Neural progenitor cell (in vitro differentiated cells): Measurements from ENCODE around the gene VPS37B.

Experiments
- EZH2 ChIP-seq: fragments of 200-600 bp; sonication (generic); IDR thresholded peaks from 2 replicates; pipeline ENCODE4 v1.6.1; 2017; ENCODE audit warnings: antibody characterized with exemption, mild to moderate bottlenecking, moderate library complexity
- EZH2phosphoT487 ChIP-seq: fragments of 200-600 bp; sonication (generic); IDR thresholded peaks from 2 replicates; pipeline ENCODE4 v1.6.1; 2017; ENCODE audit warnings: antibody characterized with exemption
- TF ChIP-seq, protein P1 (sequence below): fragments of 200-600 bp; sonication (generic); IDR thresholded peaks from 2 replicates; pipeline ENCODE4 v1.5.1; 2017; ENCODE audit warnings: antibody characterized with exemption, mild to moderate bottlenecking

DNA sequence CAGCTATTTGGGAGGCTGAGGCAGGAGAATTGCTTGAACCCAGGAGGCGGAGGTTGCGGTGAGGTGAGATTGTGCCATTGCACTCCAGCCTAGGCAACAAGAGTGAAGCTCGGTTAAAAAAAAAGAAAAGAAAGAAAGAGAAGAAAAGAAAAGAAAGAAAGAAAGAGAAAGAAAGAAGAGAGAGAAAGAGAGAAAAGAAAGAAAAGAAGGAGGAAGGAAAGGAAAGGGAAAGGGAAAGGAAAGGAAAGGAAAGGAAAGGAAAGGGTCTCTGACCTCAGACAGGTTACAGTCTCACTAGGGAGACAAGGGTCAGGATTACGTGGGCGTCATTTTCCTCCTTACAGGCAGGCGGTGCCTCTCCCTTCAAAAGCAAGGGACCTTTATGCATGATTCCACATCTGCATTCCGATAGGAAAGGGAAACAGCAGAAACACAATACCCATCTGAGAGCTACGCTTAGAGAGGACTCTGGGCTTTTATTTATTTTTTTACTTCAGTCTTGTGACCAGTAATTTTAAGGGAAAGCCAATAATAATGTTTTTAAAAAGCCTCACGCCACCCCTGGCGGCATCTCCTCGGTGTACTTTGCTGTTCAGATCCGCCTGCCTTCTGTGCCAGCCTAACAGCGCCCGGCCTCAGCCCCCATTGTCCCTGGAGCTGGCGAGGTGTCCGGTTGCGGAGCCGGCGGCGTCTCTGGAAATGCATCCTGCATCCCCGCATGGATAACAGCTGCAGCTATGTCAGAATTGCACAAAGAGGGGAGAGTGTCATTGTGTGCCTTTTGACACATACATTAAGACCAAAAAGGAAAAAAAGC lies 61.6 kb downstream of the VPS37B start:
- TF ChIP-seq EZH2 (no peak), EZH2phosphoT487 (no peak)
- TF ChIP-seq, protein P1, sequence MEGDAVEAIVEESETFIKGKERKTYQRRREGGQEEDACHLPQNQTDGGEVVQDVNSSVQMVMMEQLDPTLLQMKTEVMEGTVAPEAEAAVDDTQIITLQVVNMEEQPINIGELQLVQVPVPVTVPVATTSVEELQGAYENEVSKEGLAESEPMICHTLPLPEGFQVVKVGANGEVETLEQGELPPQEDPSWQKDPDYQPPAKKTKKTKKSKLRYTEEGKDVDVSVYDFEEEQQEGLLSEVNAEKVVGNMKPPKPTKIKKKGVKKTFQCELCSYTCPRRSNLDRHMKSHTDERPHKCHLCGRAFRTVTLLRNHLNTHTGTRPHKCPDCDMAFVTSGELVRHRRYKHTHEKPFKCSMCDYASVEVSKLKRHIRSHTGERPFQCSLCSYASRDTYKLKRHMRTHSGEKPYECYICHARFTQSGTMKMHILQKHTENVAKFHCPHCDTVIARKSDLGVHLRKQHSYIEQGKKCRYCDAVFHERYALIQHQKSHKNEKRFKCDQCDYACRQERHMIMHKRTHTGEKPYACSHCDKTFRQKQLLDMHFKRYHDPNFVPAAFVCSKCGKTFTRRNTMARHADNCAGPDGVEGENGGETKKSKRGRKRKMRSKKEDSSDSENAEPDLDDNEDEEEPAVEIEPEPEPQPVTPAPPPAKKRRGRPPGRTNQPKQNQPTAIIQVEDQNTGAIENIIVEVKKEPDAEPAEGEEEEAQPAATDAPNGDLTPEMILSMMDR = peak; percentile 27
